H1 (cell line): ENCODE measurements around the gene SRSF3. TPM values are rescaled to one million over a fixed set of nuclear protein-coding genes. Genes with fewer than 3 reads are reported as not detected.

Source experiments
- CTCF ChIA-PET: fragments of 300-600 bp; sonication (Branson Sonifier 250); formaldehyde crosslinking; loops from one replicate; lab custom pipeline; 2021; ENCODE audit not compliant: partially characterized antibody; lab: Charles Lee
- POLR2A ChIA-PET: fragments of 300-600 bp; sonication (Branson Sonifier 250); formaldehyde crosslinking; loops from one replicate; lab custom pipeline; 2021; ENCODE audit warnings: inconsistent platforms; ENCODE audit not compliant: partially characterized antibody; lab: Charles Lee
- DNase-seq, 2 experiments: peaks; one replicate each; pipeline versions ENCODE4 v3.0.0 to v3.0.0-alpha.2; 2010 to 2022; ENCODE audit warnings: low spot score in 2 of 2, low read depth in 1 of 2, mixed read lengths in 1 of 2
- FAIRE-seq: peaks from 2 replicates; lab custom pipeline; 2011; peaks lifted over from hg19 to GRCh38; lab: Jason Lieb, UNC
- H2AFZ ChIP-seq: 2 replicates; pipeline ENCODE4 v1.8.1; 2012; ENCODE audit warnings: low read length, inconsistent platforms
- H2AK5ac ChIP-seq: 2 replicates; pipeline ENCODE4 v1.6.1; 2013; ENCODE audit warnings: low read depth, low read length
- H2BK120ac ChIP-seq: replicated peaks from 2 replicates; pipeline ENCODE3; 2013; ENCODE audit warnings: low read depth, low read length, inconsistent platforms
- H2BK12ac ChIP-seq: 2 replicates; pipeline ENCODE4 v1.6.1; 2013; ENCODE audit warnings: low read depth, low read length
- H2BK15ac ChIP-seq: 2 replicates; pipeline ENCODE4 v1.6.1; 2013; ENCODE audit warnings: low read length
- H2BK20ac ChIP-seq: 2 replicates; pipeline ENCODE4 v1.6.1; 2013; ENCODE audit warnings: low read length
- H2BK5ac ChIP-seq: 2 replicates; pipeline ENCODE4 v1.6.1; 2013; ENCODE audit warnings: low read depth, low read length
- H3K14ac ChIP-seq: 2 replicates; pipeline ENCODE4 v1.6.1; 2013; ENCODE audit warnings: inconsistent platforms; ENCODE audit not compliant: insufficient read length
- H3K18ac ChIP-seq: 2 replicates; pipeline ENCODE4 v1.6.1; 2013; ENCODE audit warnings: low read length; ENCODE audit errors: extremely low read depth
- H3K23ac ChIP-seq: 2 replicates; pipeline ENCODE4 v1.6.1; 2013; ENCODE audit warnings: inconsistent platforms; ENCODE audit not compliant: insufficient read length
- H3K23me2 ChIP-seq: 2 replicates; pipeline ENCODE4 v1.6.1; 2013; ENCODE audit warnings: low read depth, low read length
- H3K27ac ChIP-seq: 2 replicates; pipeline ENCODE4 v1.6.1; 2011; ENCODE audit warnings: low read depth, low read length, inconsistent platforms
- H3K27me3 ChIP-seq, 4 experiments: replicated peaks in 1 of 4; 1 replicate in 1 of 4; 2 replicates in 3 of 4; pipeline versions ENCODE4 v1.6.1 to v1.8.1; 2011 to 2013; ENCODE audit warnings: low read length in 3 of 4, mild to moderate bottlenecking in 3 of 4, inconsistent platforms in 2 of 4, mixed read lengths in 2 of 4, moderate library complexity in 1 of 4; ENCODE audit not compliant: control insufficient read depth in 3 of 4, insufficient read depth in 3 of 4; ENCODE audit errors: extremely low read depth in 1 of 4
- H3K36me3 ChIP-seq, 4 experiments: 2 replicates each; pipeline versions ENCODE4 v1.6.1 to v1.8.1; 2011 to 2013; ENCODE audit warnings: mild to moderate bottlenecking in 4 of 4, low read length in 3 of 4, moderate library complexity in 2 of 4, control low read depth in 1 of 4, inconsistent platforms in 1 of 4; ENCODE audit not compliant: insufficient read depth in 4 of 4, control insufficient read depth in 2 of 4
- H3K4ac ChIP-seq: replicated peaks from 2 replicates; pipeline ENCODE3; 2013; ENCODE audit warnings: low read length, low read depth, mixed read lengths, inconsistent platforms; ENCODE audit not compliant: insufficient read length
- H3K4me1 ChIP-seq, 4 experiments: replicated peaks in 1 of 4; 1 replicate in 1 of 4; 2 replicates in 3 of 4; pipeline versions ENCODE4 v1.6.1 to v1.8.1; 2011 to 2013; ENCODE audit warnings: low read length in 3 of 4, inconsistent platforms in 2 of 4, mixed read lengths in 1 of 4; ENCODE audit not compliant: insufficient read depth in 4 of 4, control insufficient read depth in 3 of 4
- H3K4me2 ChIP-seq, 2 experiments: 2 replicates each; pipeline versions ENCODE4 v1.6.1 to v1.8.1; 2011 to 2013; ENCODE audit warnings: low read depth in 2 of 2, low read length in 2 of 2, control low read depth in 1 of 2, inconsistent platforms in 1 of 2, mild to moderate bottlenecking in 1 of 2; ENCODE audit not compliant: insufficient read depth in 1 of 2
- H3K4me3 ChIP-seq, 4 experiments: fragments of 200-600, 300-600 bp in 1 of 4; sonication (generic), shearing (Covaris generic), sonication (Bioruptor Twin) in 1 of 4; 2 replicates each; pipeline versions ENCODE4 v1.5.1 to v1.8.1; 2011 to 2016; ENCODE audit warnings: low read length in 4 of 4, low read depth in 3 of 4, control low read depth in 2 of 4, inconsistent platforms in 2 of 4, mild to moderate bottlenecking in 2 of 4, mixed read lengths in 1 of 4, moderate library complexity in 1 of 4; ENCODE audit not compliant: insufficient read depth in 2 of 4; ENCODE audit errors: extremely low read depth in 1 of 4
- H3K56ac ChIP-seq: replicated peaks from 2 replicates; pipeline ENCODE3; 2013; ENCODE audit warnings: low read depth, mild to moderate bottlenecking, mixed read lengths, low read length, inconsistent platforms; ENCODE audit not compliant: insufficient read length
- H3K79me1 ChIP-seq: 2 replicates; pipeline ENCODE4 v1.6.1; 2013; ENCODE audit warnings: low read depth, low read length, control low read depth
- H3K79me2 ChIP-seq, 2 experiments: 2 replicates each; pipeline versions ENCODE4 v1.6.1 to v1.8.1; 2012 to 2013; ENCODE audit warnings: low read length in 2 of 2, mild to moderate bottlenecking in 2 of 2, inconsistent platforms in 1 of 2; ENCODE audit not compliant: insufficient read depth in 2 of 2, control insufficient read depth in 1 of 2
- H3K9ac ChIP-seq, 4 experiments: replicated peaks in 1 of 4; 1 replicate in 1 of 4; 2 replicates in 3 of 4; pipeline versions ENCODE4 v1.6.1 to v1.8.1; 2011 to 2013; ENCODE audit warnings: low read depth in 3 of 4, low read length in 3 of 4, control low read depth in 2 of 4, mild to moderate bottlenecking in 2 of 4, moderate library complexity in 2 of 4, inconsistent platforms in 1 of 4; ENCODE audit errors: extremely low read depth in 1 of 4
- H3K9me3 ChIP-seq, 2 experiments: 2 replicates each; pipeline versions ENCODE4 v1.6.1 to v1.8.1; 2012 to 2013; ENCODE audit warnings: mild to moderate bottlenecking in 2 of 2, moderate library complexity in 2 of 2, control low read depth in 1 of 2, inconsistent platforms in 1 of 2, low read depth in 1 of 2, low read length in 1 of 2, mixed read lengths in 1 of 2; ENCODE audit not compliant: insufficient read depth in 2 of 2
- H4K20me1 ChIP-seq, 2 experiments: replicated peaks in 1 of 2; 2 replicates each; pipeline versions ENCODE3 to v1.8.1; 2011 to 2013; ENCODE audit warnings: inconsistent platforms in 2 of 2, low read length in 2 of 2, mild to moderate bottlenecking in 1 of 2; ENCODE audit not compliant: insufficient read depth in 2 of 2, control insufficient read depth in 1 of 2
- H4K5ac ChIP-seq: 2 replicates; pipeline ENCODE4 v1.6.1; 2013; ENCODE audit warnings: low read length, low read depth, mixed read lengths, inconsistent platforms; ENCODE audit not compliant: insufficient read length
- H4K8ac ChIP-seq: 2 replicates; pipeline ENCODE4 v1.8.0; 2013; ENCODE audit warnings: mild to moderate bottlenecking, moderate library complexity, low read length, inconsistent platforms; ENCODE audit not compliant: insufficient read depth; ENCODE audit errors: extremely low read depth
- H4K91ac ChIP-seq: replicated peaks from 2 replicates; pipeline ENCODE3; 2013; ENCODE audit warnings: low read length, mixed read lengths, inconsistent platforms; ENCODE audit not compliant: insufficient read length
- CEBPB ChIP-seq: IDR thresholded peaks from 2 replicates; pipeline ENCODE4 v1.6.1; 2012; ENCODE audit warnings: low read depth, low read length
- GABPA ChIP-seq: IDR thresholded peaks from 2 replicates; pipeline ENCODE4 v1.6.1; 2011; ENCODE audit warnings: mild to moderate bottlenecking, low read length, moderate library complexity, borderline replicate concordance; ENCODE audit not compliant: insufficient read depth
- JUN ChIP-seq: IDR thresholded peaks from 2 replicates; pipeline ENCODE4 v1.6.1; 2011; ENCODE audit warnings: low read depth, mild to moderate bottlenecking, improper control_type of control experiment, low read length
- KDM5A ChIP-seq: fragments of 200-600 bp; IDR thresholded peaks from 2 replicates; pipeline ENCODE4 v1.7.1; 2012; ENCODE audit warnings: mild to moderate bottlenecking, low read length, inconsistent platforms, mixed read lengths
- MAFK ChIP-seq: IDR thresholded peaks from 2 replicates; pipeline ENCODE4 v1.6.1; 2012; ENCODE audit warnings: low read depth, mild to moderate bottlenecking, improper control_type of control experiment, low read length
- PHF8 ChIP-seq: fragments of 200-600 bp; sonication (generic); conservative IDR thresholded peaks from 2 replicates; pipeline ENCODE4 v1.7.1; 2012; ENCODE audit warnings: low read depth, mild to moderate bottlenecking, inconsistent platforms, low read length, moderate library complexity
- RAD21 ChIP-seq, 2 experiments: IDR thresholded peaks in 1 of 2; conservative IDR thresholded peaks in 1 of 2; 2 replicates each; pipeline ENCODE4 v1.6.1; 2011; ENCODE audit warnings: low read depth in 2 of 2, low read length in 2 of 2, improper control_type of control experiment in 1 of 2, inconsistent platforms in 1 of 2, mild to moderate bottlenecking in 1 of 2, moderate library complexity in 1 of 2
- RFX5 ChIP-seq: IDR thresholded peaks from 2 replicates; pipeline ENCODE4 v1.6.1; 2011; ENCODE audit warnings: low read depth, low read length, improper control_type of control experiment, borderline replicate concordance
- RXRA ChIP-seq: IDR thresholded peaks from 2 replicates; pipeline ENCODE4 v1.6.1; 2011; ENCODE audit warnings: low read depth, mild to moderate bottlenecking, low read length, moderate library complexity; ENCODE audit not compliant: insufficient read depth
- SIRT6 ChIP-seq: IDR thresholded peaks from one replicate; pipeline ENCODE4 v1.7.1; 2012; ENCODE audit warnings: low read length, inconsistent platforms
- TCF12 ChIP-seq: IDR thresholded peaks from 2 replicates; pipeline ENCODE4 v1.6.1; 2011; ENCODE audit warnings: low read depth, mild to moderate bottlenecking, low read length
- TEAD4 ChIP-seq: IDR thresholded peaks from 2 replicates; pipeline ENCODE4 v1.6.1; 2012; ENCODE audit warnings: low read depth, low read length, inconsistent platforms, mixed read lengths
- WGBS, 2 experiments: shearing (Covaris generic) in 1 of 2; methylation state at CpG; one replicate each; pipeline versions ENCODE4 v1.1.6 to v1.1.7; 2013 to 2015; ENCODE audit warnings: low lambda C conversion rate in 2 of 2, mixed read lengths in 2 of 2, inconsistent platforms in 1 of 2, low coverage in 1 of 2, missing lambda C conversion rate in 1 of 2; ENCODE audit not compliant: insufficient replicate concordance in 2 of 2, insufficient coverage in 1 of 2, insufficient read length in 1 of 2; ENCODE audit errors: extremely low coverage in 1 of 2, missing lambda C conversion rate in 1 of 2; 5-methylcytosine and 5-hydroxymethylcytosine counted together
- polyA plus RNA-seq, 7 experiments: library from polyadenylated mRNA; depleted of rRNA in 3 of 7; stranded (reverse) in 5 of 7; unstranded in 2 of 7; fragments of >200 nt in 5 of 7; fragments of 200-250 nt in 2 of 7; gene quantifications; 1 replicate in 5 of 7; 2 replicates in 1 of 7; 4 replicates in 1 of 7; pipeline versions ENCODE4 v1.2.1 to v1.2.3, GENCODE V29; 2011 to 2013; ENCODE audit warnings: missing spikeins in 2 of 7, mixed read lengths in 2 of 7
- total RNA-seq: library from RNA; stranded (reverse); fragmentation: NEBNext Ultra II Directional; extraction: Animal tissue kit (Norgen Biotek cat#: 25700); gene quantifications from 2 replicates; pipeline ENCODE4 v1.2.1, GENCODE V29; 2021

The SRSF3 gene
- total and polyA plus RNA-seq, 2 of the 8 experiments (the other 6 are each of a cell fraction or from before 2014, with no cell fraction given) = 471 to 689 TPM

- H3K79me1 ChIP-seq = no peaks in the 10 kb centered on the region
- no peak overlapping the region for H2BK20ac ChIP-seq
- no peaks in the 10 kb centered on the region for H3K9me3 ChIP-seq
- no peak overlapping the region for H3K4ac ChIP-seq
- no peak overlapping the region for H2BK15ac ChIP-seq
- H4K91ac ChIP-seq = no peak overlapping the region
- H3K79me2 ChIP-seq = no peaks in the 10 kb centered on the region
- no peaks in the 10 kb centered on the region for H4K20me1 ChIP-seq
- no peak overlapping the region for H3K14ac ChIP-seq
- H3K36me3 ChIP-seq = no peaks in the 10 kb centered on the region
- H3K27me3 ChIP-seq = no peaks in the 10 kb centered on the region
- peaks cover 0 to 4% (median 1%) of the 10 kb centered on the region in 4 experiments; a peak in 2 of 7 replicates for H3K4me1 ChIP-seq
- no peak overlapping the region for H4K8ac ChIP-seq
- no peak overlapping the region for H2AFZ ChIP-seq
- no peaks in the 10 kb centered on the region for H3K23me2 ChIP-seq
- no peak overlapping the region for H4K5ac ChIP-seq
- no peak overlapping the region for H2AK5ac ChIP-seq
- TF ChIP-seq JUN (no peak), CEBPB (no peak), SIRT6 (no peak), TCF12 (no peak), TEAD4 (no peak), GABPA (no peak), RFX5 (no peak), RAD21 (IDR thresholded peaks at IDR 0.05 in 1 of 2, conservative IDR thresholded peaks at IDR 0.05 in 1 of 2; ENCODE audit: low read depth in 2 of 2, low read length in 2 of 2) (no peak), RXRA (no peak), MAFK (no peak), KDM5A (no peak), PHF8 (no peak)
- ChIA-PET POLR2A (no interaction called here), CTCF (no interaction called here)
- FAIRE-seq (no peak), DNase-seq (no peak)
- no peak overlapping the region for H3K4me2 ChIP-seq
- no peak overlapping the region for H2BK12ac ChIP-seq
- no peak overlapping the region for H3K4me3 ChIP-seq
- 88% methylated on average over 3 of the region's 3 CpGs; no CpG with 5 or more reads in 1 of the 2 experiments for WGBS, 2 experiments
- no peak overlapping the region for H3K23ac ChIP-seq
- no peak overlapping the region for H3K9ac ChIP-seq
- no peak overlapping the region for H3K18ac ChIP-seq
- no peak overlapping the region for H2BK5ac ChIP-seq
- no peak overlapping the region for H3K56ac ChIP-seq
- no peak overlapping the region for H2BK120ac ChIP-seq
- no peak overlapping the region for H3K27ac ChIP-seq
These were observed 44.4 kb downstream of the SRSF3 start for GRCh38 chr6:36638579-36638978.
